Osteoblast (primary cell): ENCODE results near the gene FAM174C. TPM values are rescaled to one million over a fixed set of nuclear protein-coding genes. Genes with fewer than 3 reads are reported as not detected.

ENCODE experiments used
- DNase-seq: peaks from one replicate; pipeline ENCODE4 v3.0.0; 2011; ENCODE audit warnings: low spot score, mixed read lengths; ENCODE audit not compliant: insufficient read length; ENCODE audit errors: missing footprints
- H2AFZ ChIP-seq: 2 replicates; pipeline ENCODE4 v1.6.0; 2011; ENCODE audit warnings: mild to moderate bottlenecking, low read length
- H3K27ac ChIP-seq: 2 replicates; pipeline ENCODE4 v1.5.1; 2011; ENCODE audit warnings: mild to moderate bottlenecking, low read depth, low read length, moderate library complexity
- H3K27me3 ChIP-seq: 2 replicates; pipeline ENCODE4 v1.6.0; 2012; ENCODE audit warnings: mild to moderate bottlenecking, control low read depth, inconsistent platforms, low read length, moderate library complexity; ENCODE audit not compliant: insufficient read depth
- H3K36me3 ChIP-seq: 2 replicates; pipeline ENCODE4 v1.5.1; 2011; ENCODE audit warnings: mild to moderate bottlenecking, low read length, control low read depth, moderate library complexity; ENCODE audit not compliant: insufficient read depth
- H3K4me1 ChIP-seq: 2 replicates; pipeline ENCODE4 v1.5.1; 2011; ENCODE audit warnings: mild to moderate bottlenecking, low read length, control low read depth, moderate library complexity; ENCODE audit not compliant: insufficient read depth
- H3K4me2 ChIP-seq: 2 replicates; pipeline ENCODE4 v1.6.0; 2011; ENCODE audit warnings: mild to moderate bottlenecking, low read length; ENCODE audit not compliant: insufficient read depth
- H3K4me3 ChIP-seq: fragments of 200-600 bp; sonication (generic); 3 replicates; pipeline ENCODE4 v1.5.1; 2012; ENCODE audit warnings: mild to moderate bottlenecking, low read length, inconsistent platforms; ENCODE audit not compliant: insufficient read depth
- H3K79me2 ChIP-seq: 2 replicates; pipeline ENCODE4 v1.6.0; 2012; ENCODE audit warnings: mild to moderate bottlenecking, low read length, control low read depth, inconsistent platforms; ENCODE audit not compliant: insufficient read depth
- H3K9me3 ChIP-seq: 2 replicates; pipeline ENCODE4 v1.5.1; 2011; ENCODE audit warnings: low read depth, low read length, control low read depth
- H4K20me1 ChIP-seq: 2 replicates; pipeline ENCODE4 v1.6.0; 2012; ENCODE audit warnings: mild to moderate bottlenecking, low read length, control low read depth; ENCODE audit not compliant: insufficient read depth
- total RNA-seq: library from RNA; depleted of rRNA; stranded (reverse); fragments of >200 nt; gene quantifications from 2 replicates; pipeline ENCODE4 v1.2.3, GENCODE V29; 2012
- TF ChIP-seq, protein P1 (sequence below): IDR thresholded peaks from 2 replicates; pipeline ENCODE4 v1.5.1; 2011; ENCODE audit warnings: mild to moderate bottlenecking, low read depth, low read length, moderate library complexity; ENCODE audit errors: extremely low read depth

Gene FAM174C
- total RNA-seq, 1 donor: 25.0 TPM

GRCh38 chr19:1281569-1282287, 6.4 kb downstream of the FAM174C start:
- peaks cover 4% of the 10 kb centered on the region for H3K79me2 ChIP-seq
- TF ChIP-seq, protein P1, sequence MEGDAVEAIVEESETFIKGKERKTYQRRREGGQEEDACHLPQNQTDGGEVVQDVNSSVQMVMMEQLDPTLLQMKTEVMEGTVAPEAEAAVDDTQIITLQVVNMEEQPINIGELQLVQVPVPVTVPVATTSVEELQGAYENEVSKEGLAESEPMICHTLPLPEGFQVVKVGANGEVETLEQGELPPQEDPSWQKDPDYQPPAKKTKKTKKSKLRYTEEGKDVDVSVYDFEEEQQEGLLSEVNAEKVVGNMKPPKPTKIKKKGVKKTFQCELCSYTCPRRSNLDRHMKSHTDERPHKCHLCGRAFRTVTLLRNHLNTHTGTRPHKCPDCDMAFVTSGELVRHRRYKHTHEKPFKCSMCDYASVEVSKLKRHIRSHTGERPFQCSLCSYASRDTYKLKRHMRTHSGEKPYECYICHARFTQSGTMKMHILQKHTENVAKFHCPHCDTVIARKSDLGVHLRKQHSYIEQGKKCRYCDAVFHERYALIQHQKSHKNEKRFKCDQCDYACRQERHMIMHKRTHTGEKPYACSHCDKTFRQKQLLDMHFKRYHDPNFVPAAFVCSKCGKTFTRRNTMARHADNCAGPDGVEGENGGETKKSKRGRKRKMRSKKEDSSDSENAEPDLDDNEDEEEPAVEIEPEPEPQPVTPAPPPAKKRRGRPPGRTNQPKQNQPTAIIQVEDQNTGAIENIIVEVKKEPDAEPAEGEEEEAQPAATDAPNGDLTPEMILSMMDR: no peak
- H3K27ac ChIP-seq: no peak overlapping the region
- no peak overlapping the region for H3K4me3 ChIP-seq
- no peak overlapping the region for H2AFZ ChIP-seq
- DNase-seq: no peak
- H3K4me1 ChIP-seq: peaks cover 1% of the 10 kb centered on the region
- peaks cover 14% of the 10 kb centered on the region for H4K20me1 ChIP-seq
- H3K9me3 ChIP-seq: no peaks in the 10 kb centered on the region
- peaks cover 21% of the 10 kb centered on the region for H3K36me3 ChIP-seq
- H3K4me2 ChIP-seq: no peak overlapping the region
- H3K27me3 ChIP-seq: peaks cover 24% of the 10 kb centered on the region

DNA sequence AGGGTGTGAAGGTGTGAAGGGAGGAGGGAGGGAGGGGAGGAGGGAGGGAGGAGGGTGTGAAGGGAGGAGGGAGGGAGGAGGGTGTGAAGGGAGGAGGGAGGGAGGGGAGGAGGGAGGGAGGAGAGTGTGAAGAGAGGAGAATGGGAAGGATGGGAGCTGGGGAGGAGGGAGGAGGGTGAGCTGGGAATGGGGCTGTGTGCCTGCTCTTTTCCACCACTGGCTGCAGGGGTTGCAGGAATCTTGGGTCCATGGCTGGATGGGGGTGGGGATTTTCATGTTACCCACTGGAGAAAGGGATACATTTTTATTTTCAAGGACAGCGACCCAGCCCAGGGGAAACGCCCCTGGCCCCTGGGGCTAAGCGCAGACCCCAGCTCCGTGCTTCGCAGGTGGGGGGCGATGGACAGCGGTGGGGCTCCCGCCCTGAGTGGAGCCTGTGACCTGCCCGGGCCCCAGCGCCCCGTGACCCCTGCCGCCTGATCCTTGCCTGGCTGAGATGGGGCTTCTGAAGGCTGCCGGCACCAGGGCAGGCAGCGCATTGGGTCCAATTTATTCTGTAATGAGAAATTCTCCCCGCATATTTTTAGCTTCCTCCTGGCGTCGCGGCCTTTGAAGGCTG, 7.4 kb downstream of the FAM174C start:
- TF ChIP-seq, protein P1: no peak
- H3K79me2 ChIP-seq: no peaks in the 10 kb centered on the region
- no peak overlapping the region for H3K27ac ChIP-seq
- no peak for DNase-seq
- no peak overlapping the region for H2AFZ ChIP-seq
- H4K20me1 ChIP-seq: peaks cover 14% of the 10 kb centered on the region
- peaks cover 34% of the 10 kb centered on the region for H3K27me3 ChIP-seq
- H3K9me3 ChIP-seq: no peaks in the 10 kb centered on the region
- peaks cover 13% of the 10 kb centered on the region for H3K36me3 ChIP-seq
- H3K4me1 ChIP-seq: no peaks in the 10 kb centered on the region
- no peak overlapping the region for H3K4me3 ChIP-seq
- no peak overlapping the region for H3K4me2 ChIP-seq

- Histone ChIP-seq H3K4me2 (no peak overlapping the region), H3K27me3 (peaks cover 38% of the 10 kb centered on the region), H3K4me3 (no peak overlapping the region), H2AFZ (no peak overlapping the region), H3K36me3 (peaks cover 13% of the 10 kb centered on the region), H4K20me1 (peaks cover 14% of the 10 kb centered on the region), H3K4me1 (no peaks in the 10 kb centered on the region), H3K79me2 (no peaks in the 10 kb centered on the region), H3K9me3 (no peaks in the 10 kb centered on the region), H3K27ac (no peak overlapping the region)
- TF ChIP-seq, protein P1: no peak
- DNase-seq: no peak
These were observed 8.0 kb downstream of the FAM174C start for GRCh38 chr19:1283207-1283916.

GRCh38 chr19:1283917-1284292, 8.6 kb downstream of the FAM174C start:
- Histone ChIP-seq H2AFZ (no peak overlapping the region), H4K20me1 (peaks cover 14% of the 10 kb centered on the region), H3K79me2 (no peaks in the 10 kb centered on the region), H3K27ac (no peak overlapping the region), H3K27me3 (peaks cover 38% of the 10 kb centered on the region), H3K4me3 (no peak overlapping the region), H3K36me3 (peaks cover 10% of the 10 kb centered on the region), H3K9me3 (no peaks in the 10 kb centered on the region), H3K4me2 (no peak overlapping the region), H3K4me1 (no peaks in the 10 kb centered on the region)
- TF ChIP-seq, protein P1: no peak
- no peak for DNase-seq
